ENCODE results near the gene KRTAP5-4.
"Not testable (repeated sequence)": the region's sequence is repeated elsewhere in the genome, so short reads cannot be mapped to it uniquely, and the experiment has no call there.

The KRTAP5-4 gene

GRCh38 chr11:1637628-1638027 lies 15.7 kb upstream of the KRTAP5-4 start:
- no peak for DNase-seq (ENCODE audit: low spot score)

- no peak for DNase-seq (ENCODE audit: low spot score)
Measured at GRCh38 chr11:1636291-1636950, 14.5 kb upstream of the KRTAP5-4 start.

GRCh38 chr11:1633864-1634263 lies 11.9 kb upstream of the KRTAP5-4 start:
- DNase-seq (ENCODE audit: low spot score) = no peak

GRCh38 chr11:1632053-1632714 lies 10.2 kb upstream of the KRTAP5-4 start:
- no peak for DNase-seq (ENCODE audit: low spot score)

- DNase-seq (ENCODE audit: low spot score) = no peak
Measured at GRCh38 chr11:1631066-1631568, 9.2 kb upstream of the KRTAP5-4 start.

GRCh38 chr11:1630271-1630670 lies 8.3 kb upstream of the KRTAP5-4 start:
- DNase-seq (ENCODE audit: low spot score) = no peak

- DNase-seq (ENCODE audit: low spot score) = no peak
Measured at GRCh38 chr11:1629326-1630185, 7.6 kb upstream of the KRTAP5-4 start, which contains the start of gene KRTAP5-5. Gene KRTAP5-5 (plus strand): TSS chr11:1629775. CDS start chr11:1629841, 66 bp downstream.

GRCh38 chr11:1628506-1629325 lies 6.8 kb upstream of the KRTAP5-4 start:
- peak; percentile 27 for DNase-seq (ENCODE audit: low spot score)

- DNase-seq (ENCODE audit: low spot score) = no peak
Measured at GRCh38 chr11:1625541-1625940, 3.6 kb upstream of the KRTAP5-4 start.

GRCh38 chr11:1624621-1625020 lies 2.7 kb upstream of the KRTAP5-4 start:
- DNase-seq (ENCODE audit: low spot score) = no peak

GRCh38 chr11:1623716-1624115 lies 1.8 kb upstream of the KRTAP5-4 start:
- no peak for DNase-seq (ENCODE audit: low spot score)

GRCh38 chr11:1619449-1619848 lies 2.5 kb downstream of the KRTAP5-4 start:
- no peak for DNase-seq (ENCODE audit: low spot score)

- DNase-seq (ENCODE audit: low spot score) = no peak
Measured at GRCh38 chr11:1618231-1618630, 3.7 kb downstream of the KRTAP5-4 start.

GRCh38 chr11:1608363-1608762 lies 13.6 kb downstream of the KRTAP5-4 start, which contains the start of gene KRTAP5-3:
Gene KRTAP5-3 (minus strand): TSS chr11:1608463. CDS start chr11:1608385, 78 bp downstream.
- no peak for DNase-seq (ENCODE audit: low spot score)

GRCh38 chr11:1607901-1608300 lies 14.0 kb downstream of the KRTAP5-4 start:
- not testable (repeated sequence) for DNase-seq (ENCODE audit: low spot score)

- not testable (repeated sequence) for DNase-seq (ENCODE audit: low spot score)
Measured at GRCh38 chr11:1607156-1607845, 14.6 kb downstream of the KRTAP5-4 start.

GRCh38 chr11:1605923-1606322 lies 16.0 kb downstream of the KRTAP5-4 start:
- DNase-seq (ENCODE audit: low spot score) = not testable (repeated sequence)

GRCh38 chr11:1604711-1605110 lies 17.2 kb downstream of the KRTAP5-4 start:
- DNase-seq (ENCODE audit: low spot score) = no peak

GRCh38 chr11:1604181-1604580 lies 17.8 kb downstream of the KRTAP5-4 start:
- no peak for DNase-seq (ENCODE audit: low spot score)

- DNase-seq (ENCODE audit: low spot score) = no peak
Measured at GRCh38 chr11:1603629-1604028, 18.3 kb downstream of the KRTAP5-4 start.

- not testable (repeated sequence) for DNase-seq (ENCODE audit: low spot score)
Measured at GRCh38 chr11:1601663-1602062, 20.3 kb downstream of the KRTAP5-4 start.
